Psoas muscle (tissue), 8 donors: ENCODE results near the gene SLC39A11. TPM values are rescaled to one million over a fixed set of nuclear protein-coding genes. Genes with fewer than 3 reads are reported as not detected.

Experiments used
- ATAC-seq, 4 donors: fragments of 200-7000 bp; cut with Tn5 transposase; one replicate each; pipeline ENCODE4 v1.9.1; 2020; ENCODE audit warnings: moderate library complexity in 3 of 4, mild to moderate bottlenecking in 2 of 4
- DNase-seq, 2 donors: peaks; one replicate each; pipeline ENCODE4 v3.0.0-alpha.2; 2020
- H3K27ac ChIP-seq: fragments of 200-600 bp; one replicate; pipeline ENCODE4 v1.8.0; 2022
- H3K27me3 ChIP-seq, 3 donors: fragments of 200-600 bp in 1 of 3; one replicate each; pipeline versions ENCODE4 v1.6.1 to v1.8.0; 2013 to 2022; ENCODE audit warnings: low read length in 2 of 3, mild to moderate bottlenecking in 2 of 3, moderate library complexity in 1 of 3; ENCODE audit not compliant: insufficient read depth in 3 of 3
- H3K36me3 ChIP-seq, 2 donors: fragments of 200-600 bp in 1 of 2; one replicate each; pipeline versions ENCODE4 v1.6.1 to v1.8.0; 2013 to 2022; ENCODE audit warnings: low read depth in 1 of 2, mild to moderate bottlenecking in 1 of 2, moderate library complexity in 1 of 2; ENCODE audit not compliant: insufficient read depth in 1 of 2
- H3K4me1 ChIP-seq: fragments of 200-600 bp; one replicate; pipeline ENCODE4 v1.8.0; 2022
- H3K4me3 ChIP-seq: fragments of 200-600 bp; one replicate; pipeline ENCODE4 v1.8.0; 2022; ENCODE audit warnings: mild to moderate bottlenecking
- H3K9me3 ChIP-seq: fragments of 200-600 bp; one replicate; pipeline ENCODE4 v1.8.0; 2022
- WGBS, 3 donors: extraction: QIAGEN DNeasy Blood & Tissue Kit; methylation state at CpG; one replicate each; pipeline versions ENCODE4 v1.1.6 to v1.1.7; 2013; 5-methylcytosine and 5-hydroxymethylcytosine counted together
- intact Hi-C, 2 donors: fragments of 100-400 bp; cut with DNase I; formaldehyde crosslinking; loops; one replicate each; pipeline versions ENCODE4 v1.11.0 to v1.14.2; 2022
- polyA plus RNA-seq, 3 donors: library from polyadenylated mRNA; stranded (reverse); fragments of 200-250 nt; gene quantifications; one replicate each; pipeline ENCODE4 v1.2.3, GENCODE V29; 2013
- total RNA-seq, 4 donors: library from RNA; stranded (reverse); fragmentation: NEBNext Ultra II Directional in 2 of 4; extraction: Animal tissue kit (Norgen Biotek cat#: 25700) in 2 of 4; gene quantifications; one replicate each; pipeline versions ENCODE4 v1.2.1 to v1.2.4, GENCODE V29; 2021 to 2023
- TF ChIP-seq, protein P1 (sequence below): fragments of 200-600 bp; IDR thresholded peaks from one replicate; pipeline ENCODE4 v1.8.0; 2022; ENCODE audit warnings: antibody characterized with exemption
- donor health status: healthy with polysubstance abuse.
- donor health status: DM: no; HTN: no; CAD: no; lungs with moderate emphysema.
- donor health status: Bipolar disorder and iron deficiency.
- donor health status: healthy.
- donor health status: DM: yes; HTN: yes; CAD: no.
- donor health status: DM: no; HTN: no; CAD: no.
- donor health status: DM: no; HTN: no; CAD: no.
- donor health status: DM: yes; HTN: yes; CAD: no.

Gene SLC39A11
- total and polyA plus RNA-seq, 7 donors: 1.6 to 9.7 (median 7.9) TPM

DNA sequence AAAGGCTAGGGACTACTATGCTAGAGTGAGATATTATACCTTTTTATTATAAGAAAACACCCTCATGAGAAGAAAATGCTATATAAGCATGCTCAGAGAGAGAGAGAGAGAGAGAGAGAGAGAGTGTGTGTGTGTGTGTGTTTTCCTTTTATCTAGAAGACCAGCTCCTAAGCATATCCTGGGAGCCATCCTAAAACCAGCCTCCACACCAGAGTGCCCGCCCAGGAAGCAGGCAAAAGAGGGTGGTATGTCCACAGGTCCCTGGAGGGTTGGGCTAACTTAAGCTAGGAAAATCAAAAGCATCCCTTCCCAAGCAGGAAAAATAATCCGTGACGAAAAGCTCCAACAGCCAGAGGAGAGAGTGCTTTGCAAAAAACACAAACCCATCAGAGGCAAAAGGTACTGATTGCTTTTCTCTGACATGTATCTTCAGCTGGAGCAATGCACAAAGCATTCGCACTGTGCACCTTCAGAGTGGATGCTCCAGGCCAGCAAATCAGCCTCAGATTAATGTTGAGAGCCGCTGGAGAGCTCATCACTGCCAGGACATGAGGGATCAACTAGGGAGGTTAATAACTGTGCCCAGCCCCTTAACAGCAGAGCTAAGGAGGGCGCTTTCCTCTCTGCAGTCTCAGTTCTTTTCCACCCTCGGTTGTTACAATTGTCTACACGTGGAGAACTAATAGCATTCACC lies 125.1 kb downstream of the SLC39A11 start:
- intact Hi-C loops: no loop called here
- no peak overlapping the region for H3K27ac ChIP-seq
- H3K36me3 ChIP-seq: no peaks in the 10 kb centered on the region
- ATAC-seq (no peak), DNase-seq (no peak)
- H3K4me1 ChIP-seq: no peaks in the 10 kb centered on the region
- TF ChIP-seq, protein P1, sequence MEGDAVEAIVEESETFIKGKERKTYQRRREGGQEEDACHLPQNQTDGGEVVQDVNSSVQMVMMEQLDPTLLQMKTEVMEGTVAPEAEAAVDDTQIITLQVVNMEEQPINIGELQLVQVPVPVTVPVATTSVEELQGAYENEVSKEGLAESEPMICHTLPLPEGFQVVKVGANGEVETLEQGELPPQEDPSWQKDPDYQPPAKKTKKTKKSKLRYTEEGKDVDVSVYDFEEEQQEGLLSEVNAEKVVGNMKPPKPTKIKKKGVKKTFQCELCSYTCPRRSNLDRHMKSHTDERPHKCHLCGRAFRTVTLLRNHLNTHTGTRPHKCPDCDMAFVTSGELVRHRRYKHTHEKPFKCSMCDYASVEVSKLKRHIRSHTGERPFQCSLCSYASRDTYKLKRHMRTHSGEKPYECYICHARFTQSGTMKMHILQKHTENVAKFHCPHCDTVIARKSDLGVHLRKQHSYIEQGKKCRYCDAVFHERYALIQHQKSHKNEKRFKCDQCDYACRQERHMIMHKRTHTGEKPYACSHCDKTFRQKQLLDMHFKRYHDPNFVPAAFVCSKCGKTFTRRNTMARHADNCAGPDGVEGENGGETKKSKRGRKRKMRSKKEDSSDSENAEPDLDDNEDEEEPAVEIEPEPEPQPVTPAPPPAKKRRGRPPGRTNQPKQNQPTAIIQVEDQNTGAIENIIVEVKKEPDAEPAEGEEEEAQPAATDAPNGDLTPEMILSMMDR: no peak
- H3K4me3 ChIP-seq: no peak overlapping the region
- no peaks in the 10 kb centered on the region for H3K9me3 ChIP-seq
- 47 to 64% (median 48%) methylated on average over 8 of the region's 8 CpGs for WGBS, 3 donors
- no peaks in the 10 kb centered on the region for H3K27me3 ChIP-seq

DNA sequence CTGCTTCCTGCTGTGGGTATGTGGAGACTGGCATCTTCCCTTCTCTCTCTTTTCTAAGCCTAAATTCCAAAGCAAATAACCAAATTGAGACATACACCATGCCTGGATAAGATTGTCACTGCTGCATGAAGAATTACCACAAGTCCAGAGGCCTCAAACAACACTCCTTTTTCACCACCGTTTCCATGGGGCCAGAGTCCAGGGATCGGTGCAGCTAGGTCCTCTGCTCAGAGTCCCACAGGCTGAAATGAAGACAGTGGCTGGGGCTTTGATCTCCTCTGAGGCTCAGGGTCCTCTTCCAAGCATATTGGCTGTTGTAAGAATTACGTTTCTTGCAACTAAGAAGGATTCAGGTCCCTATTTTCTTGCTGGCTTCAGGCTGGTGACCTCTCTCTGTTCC lies 130.4 kb downstream of the SLC39A11 start:
- WGBS, 3 donors: 79 to 80% (median 79%) methylated on average over 3 of the region's 3 CpGs
- TF ChIP-seq, protein P1: no peak
- H3K4me3 ChIP-seq: no peak overlapping the region
- no peak overlapping the region for H3K27ac ChIP-seq
- no peaks in the 10 kb centered on the region for H3K4me1 ChIP-seq
- H3K36me3 ChIP-seq: no peaks in the 10 kb centered on the region
- no peak for ATAC-seq
- DNase-seq: no peak
- H3K27me3 ChIP-seq: no peaks in the 10 kb centered on the region
- no peaks in the 10 kb centered on the region for H3K9me3 ChIP-seq
- intact Hi-C loops: no loop called here

DNA sequence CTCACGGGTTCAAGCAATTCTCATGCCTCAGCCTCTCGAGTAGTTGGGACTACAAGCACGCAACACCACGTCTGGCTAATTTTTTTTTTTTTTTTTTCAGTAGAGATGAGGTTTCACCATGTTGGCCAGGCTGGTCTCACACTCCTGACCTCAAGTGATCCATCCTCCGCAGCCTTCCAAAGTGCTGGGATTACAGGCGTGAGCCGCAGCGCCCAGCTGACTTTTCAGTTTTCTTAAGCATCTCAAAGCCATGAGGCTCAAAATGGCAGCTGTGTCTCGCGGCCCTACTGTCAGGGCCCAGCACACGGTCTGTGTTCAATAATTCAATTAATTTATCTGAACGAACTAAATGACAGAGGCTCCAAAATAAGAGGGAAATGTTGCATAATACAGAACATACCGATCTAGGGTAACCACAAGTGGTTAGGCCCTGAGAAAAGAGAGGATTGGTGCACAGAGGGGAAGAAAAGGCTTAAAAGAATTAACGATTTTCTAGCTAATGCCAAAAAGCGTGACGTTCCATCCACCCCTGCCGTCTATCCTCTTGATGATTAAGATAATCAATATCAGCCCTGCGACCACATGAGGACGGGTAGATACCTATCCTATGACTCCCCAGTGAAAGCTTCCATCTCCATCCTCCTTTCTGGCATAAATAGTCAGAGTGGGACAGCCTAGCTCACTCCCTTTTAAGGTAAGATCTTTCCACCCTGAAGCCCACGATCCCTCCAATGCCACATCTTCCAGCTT lies 136.9 kb downstream of the SLC39A11 start:
- WGBS, 3 donors: 77 to 83% (median 79%) methylated on average over 20 of the region's 20 CpGs
- no peak overlapping the region for H3K4me3 ChIP-seq

DNA sequence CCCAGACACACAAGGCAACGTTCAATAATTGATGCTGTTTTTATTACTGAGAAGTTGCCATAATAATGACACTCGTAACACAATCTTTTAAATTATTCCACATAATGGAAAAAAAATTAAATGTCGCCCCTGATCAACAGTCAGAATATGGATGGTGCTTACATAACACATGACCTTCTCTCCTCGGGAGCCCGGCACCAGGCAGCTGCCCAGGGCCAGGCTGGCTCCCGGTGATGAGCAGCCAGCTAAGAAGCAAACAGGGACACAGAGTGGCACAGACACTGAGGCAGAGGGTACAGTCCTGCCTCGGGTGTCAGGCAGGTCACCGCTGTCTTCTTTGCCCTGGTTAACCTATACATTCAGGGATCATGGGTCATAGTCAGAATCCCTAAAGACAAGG lies 137.9 kb downstream of the SLC39A11 start:
- TF ChIP-seq, protein P1: no peak
- no peak for ATAC-seq
- H3K4me3 ChIP-seq: no peak overlapping the region
- H3K4me1 ChIP-seq: no peaks in the 10 kb centered on the region
- H3K36me3 ChIP-seq: no peaks in the 10 kb centered on the region
- H3K27me3 ChIP-seq: no peaks in the 10 kb centered on the region
- no peak overlapping the region for H3K27ac ChIP-seq
- DNase-seq: no peak
- intact Hi-C loops: no loop called here
- H3K9me3 ChIP-seq: no peaks in the 10 kb centered on the region
- WGBS, 3 donors: 62 to 72% (median 65%) methylated on average over 8 of the region's 8 CpGs

More for the DNA sequence above, 136.9 kb downstream of the SLC39A11 start:
- TF ChIP-seq, protein P1: no peak
- Histone ChIP-seq H3K27me3 (no peaks in the 10 kb centered on the region), H3K36me3 (no peaks in the 10 kb centered on the region), H3K27ac (no peak overlapping the region), H3K9me3 (no peaks in the 10 kb centered on the region), H3K4me1 (no peaks in the 10 kb centered on the region)
- intact Hi-C loops: no loop called here
- ATAC-seq (no peak), DNase-seq (no peak)
